GM18868 (cell line): ENCODE results near the gene S100A3.
"Not testable (repeated sequence)": the region's sequence is repeated elsewhere in the genome, so short reads cannot be mapped to it uniquely, and the experiment has no call there.

Experiments
- ATAC-seq: cut with Tn5 transposase; IDR thresholded peaks from one replicate; pipeline ENCODE4 v1.9.1; 2021; ENCODE audit warnings: mild to moderate bottlenecking, moderate library complexity; ENCODE audit not compliant: unreplicated experiment

The S100A3 gene

GRCh38 chr1:153570874-153571273 lies 21.8 kb upstream of the S100A3 start:
- no peak for ATAC-seq

GRCh38 chr1:153569465-153569864 lies 20.4 kb upstream of the S100A3 start:
- no peak for ATAC-seq

- no peak for ATAC-seq
Measured at GRCh38 chr1:153568367-153569099, 19.5 kb upstream of the S100A3 start.

GRCh38 chr1:153567621-153568366 lies 18.7 kb upstream of the S100A3 start:
- ATAC-seq: no peak

- peak; percentile 62 for ATAC-seq
Measured at GRCh38 chr1:153566414-153567371, 17.6 kb upstream of the S100A3 start.

GRCh38 chr1:153565529-153566374 lies 16.7 kb upstream of the S100A3 start, which contains the start of gene S100A2:
S100A2 (minus strand) TSS chr1:153565844; CDS start chr1:153563877, 1,967 bp downstream.
- peak; percentile 69 for ATAC-seq

- no peak for ATAC-seq
Measured at GRCh38 chr1:153563991-153564390, 14.9 kb upstream of the S100A3 start.

GRCh38 chr1:153563483-153563901 lies 14.4 kb upstream of the S100A3 start:
- no peak for ATAC-seq

- ATAC-seq: not testable (repeated sequence)
Measured at GRCh38 chr1:153562021-153562420, 13.0 kb upstream of the S100A3 start.

- ATAC-seq: no peak
Measured at GRCh38 chr1:153561466-153561985, 12.5 kb upstream of the S100A3 start.

- ATAC-seq: no peak
Measured at GRCh38 chr1:153560771-153561465, 11.9 kb upstream of the S100A3 start.

GRCh38 chr1:153560241-153560640 lies 11.2 kb upstream of the S100A3 start:
- no peak for ATAC-seq

GRCh38 chr1:153557877-153558276 lies 8.8 kb upstream of the S100A3 start:
- no peak for ATAC-seq

GRCh38 chr1:153556348-153556747 lies 7.3 kb upstream of the S100A3 start:
- ATAC-seq: no peak

- no peak for ATAC-seq
Measured at GRCh38 chr1:153553830-153554541, 4.9 kb upstream of the S100A3 start.

GRCh38 chr1:153553096-153553495 lies 4.0 kb upstream of the S100A3 start:
- ATAC-seq: no peak

GRCh38 chr1:153552335-153552734 lies 3.3 kb upstream of the S100A3 start:
- ATAC-seq: no peak

GRCh38 chr1:153550827-153551500 lies 1.9 kb upstream of the S100A3 start:
- no peak for ATAC-seq
